ENCODE data around the gene CNTNAP2. TPM values are rescaled to one million over a fixed set of nuclear protein-coding genes. Genes with fewer than 3 reads are reported as not detected.

The CNTNAP2 gene
- polyA plus RNA-seq, 1 experiment: not detected

DNA sequence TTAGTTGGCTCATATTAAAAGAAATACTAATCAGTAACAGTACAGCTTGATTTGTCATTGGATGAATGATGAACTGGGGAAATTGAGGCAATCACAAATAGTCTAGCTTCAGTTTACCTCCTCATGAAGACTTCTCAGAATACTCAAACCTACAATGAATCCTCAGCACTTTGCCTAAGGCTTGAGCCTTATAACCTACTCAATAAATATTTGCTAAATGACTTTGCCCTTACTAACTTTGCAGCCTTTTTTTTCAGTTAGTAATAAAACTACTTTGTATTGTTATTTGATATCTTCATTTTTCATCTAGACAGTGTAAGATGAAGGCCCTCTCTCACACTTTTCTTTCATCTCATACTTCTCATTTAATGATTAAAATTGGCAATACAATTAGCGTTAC, 1311.5 kb downstream of the CNTNAP2 start:
- ChIA-PET CTCF (no interaction called here), POLR2A (no interaction called here)
- no peak for DNase-seq (ENCODE audit: low read depth)
- Histone ChIP-seq H3K27me3 (ENCODE audit: control insufficient read depth, insufficient read depth, low read length) (no peaks in the 10 kb centered on the region), H3K4me3 (ENCODE audit: low read depth, low read length) (no peak overlapping the region), H3K36me3 (ENCODE audit: control insufficient read depth, insufficient read depth, low read length) (no peaks in the 10 kb centered on the region)
- TF ChIP-seq CTCF (IDR thresholded peaks at IDR 0.05; ENCODE audit: insufficient read depth, low read depth, low read length): no peak

GRCh38 chr7:147429961-147430360, 1313.4 kb downstream of the CNTNAP2 start:
- DNase-seq (ENCODE audit: low read depth): no peak
- no peak for TF ChIP-seq CTCF (IDR thresholded peaks at IDR 0.05; ENCODE audit: insufficient read depth, low read depth, low read length)
- ChIA-PET POLR2A (no interaction called here), CTCF (no interaction called here)
- Histone ChIP-seq H3K4me3 (ENCODE audit: low read depth, low read length) (no peak overlapping the region), H3K36me3 (ENCODE audit: control insufficient read depth, insufficient read depth, low read length) (no peaks in the 10 kb centered on the region), H3K27me3 (ENCODE audit: control insufficient read depth, insufficient read depth, low read length) (no peaks in the 10 kb centered on the region)

DNA sequence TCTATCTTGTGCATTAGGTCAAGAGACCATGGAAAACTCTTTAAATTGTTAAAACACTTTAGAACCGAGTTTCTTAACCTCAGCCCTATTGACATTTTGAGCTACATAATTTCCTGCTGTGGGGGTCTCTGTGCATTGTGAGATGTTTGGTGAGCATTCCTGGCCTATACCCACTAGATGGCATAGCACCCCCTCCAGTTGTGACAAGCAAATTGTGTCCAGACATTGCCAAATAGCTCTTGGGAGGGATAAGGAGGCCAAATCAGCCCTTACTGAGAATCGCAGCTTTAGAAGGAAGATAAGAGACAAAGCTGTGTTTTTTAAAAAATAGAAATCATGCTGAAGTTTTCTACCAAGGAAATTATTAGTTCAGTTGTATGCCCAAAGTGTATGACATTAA, 1315.5 kb downstream of the CNTNAP2 start:
- H3K27me3 ChIP-seq (ENCODE audit: control insufficient read depth, insufficient read depth, low read length): no peaks in the 10 kb centered on the region

GRCh38 chr7:147432576-147432975, 1316.0 kb downstream of the CNTNAP2 start:
- ChIA-PET CTCF (no interaction called here), POLR2A (no interaction called here)
- DNase-seq (ENCODE audit: low read depth): no peak

More for the DNA sequence above, 1315.5 kb downstream of the CNTNAP2 start:
- TF ChIP-seq CTCF (IDR thresholded peaks at IDR 0.05; ENCODE audit: insufficient read depth, low read depth, low read length): no peak
- POLR2A ChIA-PET: no interaction called here
- no peak overlapping the region for H3K4me3 ChIP-seq (ENCODE audit: low read depth, low read length)
- CTCF ChIA-PET: no interaction called here
- H3K36me3 ChIP-seq (ENCODE audit: control insufficient read depth, insufficient read depth, low read length): no peaks in the 10 kb centered on the region
- DNase-seq (ENCODE audit: low read depth): no peak

GRCh38 chr7:147436718-147437117, 1320.1 kb downstream of the CNTNAP2 start:
- Histone ChIP-seq H3K4me3 (ENCODE audit: low read depth, low read length) (no peak overlapping the region), H3K36me3 (ENCODE audit: control insufficient read depth, insufficient read depth, low read length) (no peaks in the 10 kb centered on the region), H3K27me3 (ENCODE audit: control insufficient read depth, insufficient read depth, low read length) (no peaks in the 10 kb centered on the region)
- DNase-seq (ENCODE audit: low read depth): no peak
- POLR2A ChIA-PET: no interaction called here
- no peak for TF ChIP-seq CTCF (IDR thresholded peaks at IDR 0.05; ENCODE audit: insufficient read depth, low read depth, low read length)
- CTCF ChIA-PET: no interaction called here

More at GRCh38 chr7:147432576-147432975, 1316.0 kb downstream of the CNTNAP2 start:
- no peaks in the 10 kb centered on the region for H3K27me3 ChIP-seq (ENCODE audit: control insufficient read depth, insufficient read depth, low read length)
- no peak overlapping the region for H3K4me3 ChIP-seq (ENCODE audit: low read depth, low read length)
- H3K36me3 ChIP-seq (ENCODE audit: control insufficient read depth, insufficient read depth, low read length): no peaks in the 10 kb centered on the region
- no peak for TF ChIP-seq CTCF (IDR thresholded peaks at IDR 0.05; ENCODE audit: insufficient read depth, low read depth, low read length)

Data from BJ (cell line).